GM20000 (cell line): Measurements from ENCODE around the gene IQGAP2.

ENCODE experiments used
- DNase-seq: peaks from one replicate; pipeline ENCODE4 v3.0.0; 2012; ENCODE audit warnings: low spot score
- CTCF ChIP-seq: IDR thresholded peaks from 2 replicates; pipeline ENCODE4 v1.5.1; 2012; ENCODE audit warnings: mild to moderate bottlenecking, control low read depth; ENCODE audit errors: extremely low read depth, missing control alignments

IQGAP2 gene

GRCh38 chr5:76526950-76527583 lies 124.0 kb downstream of the IQGAP2 start:
- no peak for DNase-seq
- no peak for TF ChIP-seq CTCF

GRCh38 chr5:76527685-76528161 lies 124.6 kb downstream of the IQGAP2 start:
- no peak for TF ChIP-seq CTCF
- no peak for DNase-seq

- no peak for DNase-seq
- no peak for TF ChIP-seq CTCF
Observed at GRCh38 chr5:76528547-76529331, 125.7 kb downstream of the IQGAP2 start.

GRCh38 chr5:76529464-76530344 lies 126.6 kb downstream of the IQGAP2 start:
- no peak for DNase-seq
- TF ChIP-seq CTCF, result no peak

DNA sequence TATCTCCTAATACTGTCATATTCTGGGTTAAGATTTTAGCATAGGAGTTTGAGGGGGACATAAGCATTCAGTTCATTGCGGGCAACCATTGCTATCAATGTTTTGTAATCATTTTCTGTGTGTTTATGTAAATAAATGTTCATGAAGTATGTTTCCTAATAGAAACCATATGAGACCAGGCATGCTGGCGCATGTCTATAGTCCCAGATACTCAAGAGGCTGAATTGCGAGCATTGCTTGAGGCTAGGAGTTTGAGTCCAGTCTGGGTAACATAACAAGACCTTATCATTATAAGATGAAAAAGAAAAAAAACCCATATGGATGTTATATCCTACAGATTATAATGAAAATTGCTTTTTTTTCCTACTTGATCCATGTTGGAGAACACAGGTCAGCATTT lies 129.0 kb downstream of the IQGAP2 start:
- no peak for TF ChIP-seq CTCF
- no peak for DNase-seq

DNA sequence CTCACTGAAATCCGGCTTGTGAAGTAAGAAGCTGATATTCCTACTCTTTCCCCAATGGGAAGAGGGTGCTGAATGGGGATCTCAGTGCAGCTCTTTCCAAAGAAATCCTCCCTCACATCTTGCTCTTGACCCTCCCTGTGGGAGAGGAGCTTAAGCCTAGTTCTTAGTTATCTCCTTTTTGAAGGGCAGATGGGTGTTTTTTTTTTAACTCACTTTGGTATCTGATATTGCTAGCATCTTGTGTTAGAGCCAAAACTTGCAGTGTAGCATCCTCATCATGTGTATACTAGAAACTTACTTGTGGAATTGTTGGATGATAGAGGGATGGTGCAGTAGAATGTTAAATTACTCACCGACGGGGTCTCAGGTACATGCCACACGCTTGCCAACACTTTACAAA lies 129.9 kb downstream of the IQGAP2 start:
- TF ChIP-seq CTCF, result no peak

More for the DNA sequence above, 129.9 kb downstream of the IQGAP2 start:
- DNase-seq, result no peak
